ENCODE results near the gene E2F1.
"Not testable (repeated sequence)": the region's sequence is repeated elsewhere in the genome, so short reads cannot be mapped to it uniquely, and the experiment has no call there.

Gene E2F1

DNA sequence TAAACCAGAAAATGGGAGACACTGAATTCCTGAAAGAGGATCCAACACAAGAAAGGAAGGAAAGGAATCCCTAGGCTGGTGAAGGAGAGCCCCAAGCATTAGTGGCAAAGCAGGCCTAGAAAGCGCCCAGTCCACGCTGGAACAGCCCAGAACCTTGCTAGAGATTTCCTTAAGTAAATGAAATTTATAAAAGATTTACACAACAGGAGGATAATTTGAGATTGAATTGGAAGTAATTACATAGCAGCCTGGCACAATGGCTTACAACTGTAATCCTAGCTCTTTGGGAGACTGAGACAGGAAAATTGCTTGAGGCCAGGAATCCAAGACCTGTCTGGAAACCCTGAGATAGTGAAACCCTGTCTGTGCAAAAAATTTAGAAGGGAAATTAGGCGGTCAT, 50.8 kb downstream of the E2F1 start:
- no peak for DNase-seq

DNA sequence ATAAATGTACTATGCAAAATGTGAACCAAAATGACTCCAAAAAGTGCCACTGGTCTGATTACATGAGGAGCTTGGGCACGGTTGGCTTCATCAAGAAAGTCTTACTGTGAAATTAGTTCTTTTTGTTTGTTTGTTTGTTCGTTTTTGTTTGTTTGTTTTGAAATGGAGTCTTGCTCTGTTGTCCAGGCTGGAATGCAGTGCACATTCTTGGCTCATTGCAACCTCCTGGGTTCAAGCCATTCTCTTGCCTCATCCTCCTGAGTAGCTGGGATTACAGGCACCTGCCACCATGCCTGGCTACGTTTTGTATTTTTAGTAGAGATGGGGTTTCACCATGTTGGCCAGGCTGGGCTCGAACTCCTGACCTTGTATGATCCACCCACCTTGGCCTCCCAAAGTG, 54.3 kb downstream of the E2F1 start:
- DNase-seq = not testable (repeated sequence)

DNA sequence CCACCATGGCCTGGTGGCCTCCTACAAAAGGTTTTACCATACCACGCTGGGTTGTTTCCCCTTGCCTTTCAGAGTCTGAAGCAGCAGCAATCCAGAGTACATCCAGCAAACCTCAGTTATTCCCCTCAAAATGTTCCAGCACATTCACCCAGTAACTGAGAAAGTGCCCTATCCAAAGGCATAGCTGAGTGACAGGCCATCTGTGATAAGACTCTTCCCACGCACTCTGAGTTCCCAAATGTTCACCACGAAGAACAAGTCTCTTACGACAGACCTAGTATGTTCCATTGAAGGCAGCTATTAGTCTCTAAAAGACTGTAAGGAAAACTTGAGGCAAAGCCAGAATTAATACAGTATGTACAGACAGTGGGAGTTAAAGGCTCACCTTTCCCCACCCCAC, 55.7 kb downstream of the E2F1 start:
- no peak for DNase-seq

DNA sequence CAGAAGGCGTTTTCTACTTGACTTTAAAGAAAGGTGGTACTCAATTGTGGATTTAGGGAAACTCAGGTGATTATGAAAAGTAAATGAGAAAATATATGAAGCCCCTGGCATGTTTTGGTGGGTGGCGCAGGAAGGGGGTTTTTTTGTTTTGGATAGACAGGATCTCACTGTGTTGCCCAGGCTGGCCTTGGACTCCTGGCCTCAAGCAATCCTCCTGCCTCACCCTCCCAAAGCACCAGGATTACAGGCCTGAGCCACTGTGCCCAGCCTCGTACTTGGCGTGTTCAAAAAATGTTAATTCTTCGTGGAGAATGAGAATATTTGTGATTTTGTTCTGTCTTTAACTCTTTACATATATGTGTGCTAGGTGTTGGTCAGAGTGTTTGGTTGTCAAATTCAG, 56.2 kb downstream of the E2F1 start:
- DNase-seq = no peak

DNA sequence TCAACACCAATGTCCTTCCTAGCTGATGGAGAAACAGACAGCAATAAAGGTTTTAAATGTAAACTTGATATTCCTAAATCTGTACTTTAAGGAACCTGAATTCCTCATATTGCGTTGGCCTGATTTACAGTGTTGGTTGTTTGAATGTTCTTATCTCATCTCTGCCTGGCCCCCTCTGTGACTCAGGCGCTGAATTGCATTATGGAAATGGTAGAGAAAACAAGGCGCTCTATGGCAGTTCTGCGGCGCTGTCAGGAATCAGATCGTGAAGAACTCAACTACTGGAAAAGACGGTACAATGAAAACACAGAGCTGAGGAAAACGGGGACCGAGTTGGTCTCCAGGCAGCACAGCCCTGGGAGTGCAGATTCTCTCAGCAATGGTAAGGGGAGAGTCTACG, 56.7 kb downstream of the E2F1 start:
- no peak for DNase-seq

DNA sequence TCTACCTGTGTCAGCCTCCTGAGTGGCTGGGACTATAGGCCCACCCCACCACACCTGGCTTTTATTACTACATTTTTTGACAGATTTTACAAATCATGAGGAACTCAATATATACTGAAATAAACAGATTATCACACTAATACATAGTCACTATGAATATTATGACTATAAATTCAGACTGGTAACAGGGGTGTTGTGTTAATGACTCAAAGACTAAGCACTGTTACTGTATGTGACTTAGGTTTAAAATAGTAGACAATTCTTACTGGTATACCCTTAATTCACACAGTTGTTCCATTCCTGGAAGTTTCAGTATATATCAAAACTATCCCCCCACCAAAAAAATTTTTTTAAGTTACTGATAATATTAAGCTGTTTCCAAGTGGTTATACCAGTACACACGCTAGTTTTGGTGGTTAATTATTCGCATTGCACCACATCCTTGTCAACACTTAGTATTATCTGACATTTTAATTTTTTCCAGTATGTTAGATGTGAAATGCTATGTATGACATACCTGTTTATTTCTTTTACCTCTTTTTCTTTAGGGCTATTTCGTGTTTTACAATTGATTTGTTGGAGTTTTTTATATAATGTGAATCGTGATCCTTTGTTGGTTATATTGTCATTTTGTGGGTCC, 58.5 kb downstream of the E2F1 start:
- no peak for DNase-seq

DNA sequence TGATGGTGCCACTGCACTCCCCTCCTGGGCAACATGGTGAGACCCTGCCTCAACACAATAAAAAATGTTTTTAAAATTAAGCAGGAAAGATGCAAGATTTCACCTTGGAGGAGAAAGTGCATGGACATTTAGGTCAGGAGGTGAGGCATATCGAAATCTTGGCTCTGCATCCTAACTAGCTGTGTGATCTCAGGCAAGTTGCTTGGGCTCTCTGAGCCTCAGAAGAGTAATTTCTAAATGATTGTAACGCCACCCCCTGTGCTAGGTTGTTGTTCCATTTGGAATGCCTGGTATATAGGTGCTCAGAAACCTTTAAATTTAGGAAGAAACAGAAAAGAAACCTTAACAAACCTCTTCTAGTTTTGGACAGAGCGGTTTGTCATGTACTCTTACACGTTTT, 60.0 kb downstream of the E2F1 start:
- DNase-seq = no peak

All from NCI-H1694 (cell line).